ENCODE measurements around the gene RBKS. TPM values are rescaled to one million over a fixed set of nuclear protein-coding genes. Genes with fewer than 3 reads are reported as not detected.

The RBKS gene
- total and polyA plus RNA-seq, 2 donors from 2014 or later, result 10.3 to 28.7 TPM

GRCh38 chr2:27823135-27823534 is 67.1 kb downstream of the RBKS start:
- no peak for TF ChIP-seq CTCF (IDR thresholded peaks at IDR 0.05; ENCODE audit: borderline replicate concordance, extremely low read depth, insufficient read depth)
- Histone ChIP-seq H3K9me3 (ENCODE audit: control insufficient read depth in 2 of 3, insufficient read depth in 1 of 3, low read length in 3 of 3) (peaks cover 0 to 4% (median 0%) of the 10 kb centered on the region in 3 donors), H3K9ac (ENCODE audit: low read length in 3 of 3) (no peak overlapping the region), H3K4me3 (ENCODE audit: low read length in 3 of 3) (no peak overlapping the region), H3K27ac (ENCODE audit: low read depth in 2 of 2, low read length in 2 of 2) (no peak overlapping the region), H3K4me1 (ENCODE audit: control insufficient read depth in 2 of 3, insufficient read depth in 2 of 3, low read depth in 1 of 3, low read length in 3 of 3) (no peaks in the 10 kb centered on the region), H3K27me3 (ENCODE audit: control insufficient read depth, insufficient read depth, low read length) (no peaks in the 10 kb centered on the region), H3K36me3 (ENCODE audit: control insufficient read depth in 2 of 3, insufficient read depth in 3 of 3, low read length in 3 of 3) (no peaks in the 10 kb centered on the region)
- FAIRE-seq, result no peak
- intact Hi-C loops (cut with DNase I), result no loop called here
- no peak for DNase-seq

GRCh38 chr2:27822049-27822448 is 68.1 kb downstream of the RBKS start:
- intact Hi-C loops (cut with DNase I), result no loop called here
- TF ChIP-seq CTCF (IDR thresholded peaks at IDR 0.05; ENCODE audit: borderline replicate concordance, extremely low read depth, insufficient read depth), result no peak

GRCh38 chr2:27815860-27816438 is 74.2 kb downstream of the RBKS start:
- no peak for TF ChIP-seq CTCF (IDR thresholded peaks at IDR 0.05; ENCODE audit: borderline replicate concordance, extremely low read depth, insufficient read depth)
- no peak for DNase-seq
- Histone ChIP-seq H3K9me3 (ENCODE audit: control insufficient read depth in 2 of 3, insufficient read depth in 1 of 3, low read length in 3 of 3) (no peaks in the 10 kb centered on the region), H3K9ac (ENCODE audit: low read length in 3 of 3) (no peak overlapping the region), H3K36me3 (ENCODE audit: control insufficient read depth in 2 of 3, insufficient read depth in 3 of 3, low read length in 3 of 3) (no peaks in the 10 kb centered on the region), H3K27ac (ENCODE audit: low read depth in 2 of 2, low read length in 2 of 2) (no peak overlapping the region), H3K4me3 (ENCODE audit: low read length in 3 of 3) (no peak overlapping the region), H3K4me1 (ENCODE audit: control insufficient read depth in 2 of 3, insufficient read depth in 2 of 3, low read depth in 1 of 3, low read length in 3 of 3) (no peaks in the 10 kb centered on the region), H3K27me3 (ENCODE audit: control insufficient read depth, insufficient read depth, low read length) (no peaks in the 10 kb centered on the region)
- no peak for FAIRE-seq
- intact Hi-C loops (cut with DNase I), result no loop called here

More at GRCh38 chr2:27822049-27822448, 68.1 kb downstream of the RBKS start:
- DNase-seq (no peak), FAIRE-seq (no peak)
- Histone ChIP-seq H3K9ac (ENCODE audit: low read length in 3 of 3) (no peak overlapping the region), H3K27ac (ENCODE audit: low read depth in 2 of 2, low read length in 2 of 2) (no peak overlapping the region), H3K4me1 (ENCODE audit: control insufficient read depth in 2 of 3, insufficient read depth in 2 of 3, low read depth in 1 of 3, low read length in 3 of 3) (no peaks in the 10 kb centered on the region), H3K9me3 (ENCODE audit: control insufficient read depth in 2 of 3, insufficient read depth in 1 of 3, low read length in 3 of 3) (peaks cover 0 to 4% (median 0%) of the 10 kb centered on the region in 3 donors), H3K4me3 (ENCODE audit: low read length in 3 of 3) (no peak overlapping the region), H3K36me3 (ENCODE audit: control insufficient read depth in 2 of 3, insufficient read depth in 3 of 3, low read length in 3 of 3) (no peaks in the 10 kb centered on the region), H3K27me3 (ENCODE audit: control insufficient read depth, insufficient read depth, low read length) (no peaks in the 10 kb centered on the region)

GRCh38 chr2:27814758-27815157 is 75.4 kb downstream of the RBKS start:
- H3K9me3 ChIP-seq (ENCODE audit: control insufficient read depth in 2 of 3, insufficient read depth in 1 of 3, low read length in 3 of 3), result no peaks in the 10 kb centered on the region
- no peaks in the 10 kb centered on the region for H3K27me3 ChIP-seq (ENCODE audit: control insufficient read depth, insufficient read depth, low read length)
- H3K4me3 ChIP-seq (ENCODE audit: low read length in 3 of 3), result no peak overlapping the region
- no peak overlapping the region for H3K27ac ChIP-seq (ENCODE audit: low read depth in 2 of 2, low read length in 2 of 2)
- H3K36me3 ChIP-seq (ENCODE audit: control insufficient read depth in 2 of 3, insufficient read depth in 3 of 3, low read length in 3 of 3), result no peaks in the 10 kb centered on the region
- FAIRE-seq, result no peak
- no peak overlapping the region for H3K9ac ChIP-seq (ENCODE audit: low read length in 3 of 3)
- intact Hi-C loops (cut with DNase I), result no loop called here
- DNase-seq, result no peak
- no peaks in the 10 kb centered on the region for H3K4me1 ChIP-seq (ENCODE audit: control insufficient read depth in 2 of 3, insufficient read depth in 2 of 3, low read depth in 1 of 3, low read length in 3 of 3)
- no peak for TF ChIP-seq CTCF (IDR thresholded peaks at IDR 0.05; ENCODE audit: borderline replicate concordance, extremely low read depth, insufficient read depth)

Measured in kidney (tissue), 14 donors.